Esophagus squamous epithelium (tissue), 5 donors: ENCODE measurements around the gene ELMO1. TPM values are rescaled to one million over a fixed set of nuclear protein-coding genes. Genes with fewer than 3 reads are reported as not detected.

Source experiments
- DNase-seq: peaks from one replicate; lab custom pipeline; 2025; lab: John Stamatoyannopoulos, UW
- H3K27ac ChIP-seq, 4 donors: fragments of 200-600 bp; sonication (generic); one replicate each; pipeline ENCODE4 v1.5.1; 2016 to 2019; ENCODE audit warnings: mild to moderate bottlenecking in 1 of 4
- H3K27me3 ChIP-seq, 4 donors: fragments of 200-600 bp; sonication (generic); 1 replicate in 3 of 4; 2 replicates in 1 of 4; pipeline versions ENCODE4 v1.5.1 to v1.6.0; 2017 to 2021; ENCODE audit warnings: antibody characterized with exemption in 1 of 4
- H3K36me3 ChIP-seq, 3 donors: fragments of 200-600 bp; sonication (generic); one replicate each; pipeline ENCODE4 v1.5.1; 2016 to 2019
- H3K4me1 ChIP-seq, 3 donors: fragments of 200-600 bp; sonication (generic); one replicate each; pipeline ENCODE4 v1.5.1; 2017 to 2019
- H3K4me3 ChIP-seq, 4 donors: fragments of 200-600 bp; sonication (generic); 1 replicate in 3 of 4; 2 replicates in 1 of 4; pipeline ENCODE4 v1.5.1; 2016 to 2019; ENCODE audit warnings: mild to moderate bottlenecking in 2 of 4, moderate library complexity in 1 of 4
- H3K9me3 ChIP-seq, 3 donors: fragments of 200-600 bp; sonication (generic); one replicate each; pipeline ENCODE4 v1.5.1; 2016 to 2019
- CTCF ChIP-seq, 6 experiments: fragments of 450-650 bp in 4 of 6; fragments of 200-600 bp in 2 of 6; sonication (generic) in 2 of 6; IDR thresholded peaks; one replicate each; pipeline ENCODE4 v1.5.1; 2016 to 2019; ENCODE audit warnings: antibody characterized with exemption in 6 of 6, mild to moderate bottlenecking in 4 of 6, moderate library complexity in 4 of 6
- POLR2A ChIP-seq, 4 donors: fragments of 450-650 bp; IDR thresholded peaks; one replicate each; pipeline ENCODE4 v1.6.1; 2017; ENCODE audit warnings: antibody characterized with exemption in 4 of 4, mild to moderate bottlenecking in 4 of 4, moderate library complexity in 3 of 4
- WGBS, 2 donors: methylation state at CpG; one replicate each; pipeline ENCODE4 v1.1.5; 2018; 5-methylcytosine and 5-hydroxymethylcytosine counted together
- intact Hi-C: fragments of 100-400 bp; cut with DNase I; formaldehyde crosslinking; loops from one replicate; pipeline ENCODE4 v1.15.0; 2022
- total RNA-seq, 4 donors: library from RNA; depleted of rRNA; stranded (reverse); fragments of >200 nt; gene quantifications; one replicate each; pipeline ENCODE4 v1.1.0, GENCODE V29; 2016
- donor health status: DM: yes; HTN: yes; CAD: no.

Gene ELMO1
- total RNA-seq, 4 donors from 2014 or later: 0.68 to 36.6 (median 11.8) TPM

- intact Hi-C loops: no loop called here
- Histone ChIP-seq H3K27me3 (no peaks in the 10 kb centered on the region), H3K36me3 (no peaks in the 10 kb centered on the region), H3K4me3 (no peak overlapping the region), H3K4me1 (peaks cover 0 to 24% (median 0%) of the 10 kb centered on the region in 3 donors), H3K9me3 (no peaks in the 10 kb centered on the region), H3K27ac (no peak overlapping the region)
- WGBS, 2 donors: 31 to 48% methylated on average over 8 of the region's 8 CpGs
- TF ChIP-seq POLR2A (IDR thresholded peaks at IDR 0.05): no peak
- no peak for TF ChIP-seq CTCF (IDR thresholded peaks at IDR 0.05)
- no peak for DNase-seq
Observed at GRCh38 chr7:37432281-37432920, 16.3 kb downstream of the ELMO1 start.

GRCh38 chr7:37431413-37431812 lies 17.3 kb downstream of the ELMO1 start:
- no peak for DNase-seq
- no peaks in the 10 kb centered on the region for H3K9me3 ChIP-seq
- no peak overlapping the region for H3K4me3 ChIP-seq
- TF ChIP-seq CTCF (IDR thresholded peaks at IDR 0.05) (no peak), POLR2A (IDR thresholded peaks at IDR 0.05) (no peak)
- no peaks in the 10 kb centered on the region for H3K36me3 ChIP-seq
- H3K27ac ChIP-seq: no peak overlapping the region
- intact Hi-C loops: no loop called here
- peaks cover 0 to 24% (median 0%) of the 10 kb centered on the region in 3 donors for H3K4me1 ChIP-seq
- H3K27me3 ChIP-seq: no peaks in the 10 kb centered on the region

- WGBS, 2 donors: 65 to 85% methylated on average over 6 of the region's 6 CpGs
- no peaks in the 10 kb centered on the region for H3K36me3 ChIP-seq
- H3K27ac ChIP-seq: no peak overlapping the region
- H3K4me1 ChIP-seq: peaks cover 0 to 24% (median 0%) of the 10 kb centered on the region in 3 donors
- no peak for DNase-seq
- H3K27me3 ChIP-seq: no peaks in the 10 kb centered on the region
- H3K4me3 ChIP-seq: no peak overlapping the region
- TF ChIP-seq POLR2A (IDR thresholded peaks at IDR 0.05) (no peak), CTCF (IDR thresholded peaks at IDR 0.05) (no peak)
- no peaks in the 10 kb centered on the region for H3K9me3 ChIP-seq
- intact Hi-C loops: no loop called here
Observed at GRCh38 chr7:37430640-37431039, 18.0 kb downstream of the ELMO1 start.

GRCh38 chr7:37430171-37430570 lies 18.5 kb downstream of the ELMO1 start:
- 85 to 87% methylated on average over 5 to 8 of the region's 8 CpGs for WGBS, 2 donors
- no peak for TF ChIP-seq CTCF (IDR thresholded peaks at IDR 0.05)
- no peak for TF ChIP-seq POLR2A (IDR thresholded peaks at IDR 0.05)
- H3K4me3 ChIP-seq: no peak overlapping the region
- H3K4me1 ChIP-seq: peaks cover 0 to 24% (median 0%) of the 10 kb centered on the region in 3 donors
- H3K9me3 ChIP-seq: no peaks in the 10 kb centered on the region
- intact Hi-C loops: no loop called here
- no peak overlapping the region for H3K27ac ChIP-seq
- no peak for DNase-seq
- no peaks in the 10 kb centered on the region for H3K27me3 ChIP-seq
- H3K36me3 ChIP-seq: no peaks in the 10 kb centered on the region

GRCh38 chr7:37429435-37429791 lies 19.3 kb downstream of the ELMO1 start:
- no peak overlapping the region for H3K27ac ChIP-seq

More at GRCh38 chr7:37429435-37429791, 19.3 kb downstream of the ELMO1 start:
- intact Hi-C loops: no loop called here
- peaks cover 0 to 24% (median 0%) of the 10 kb centered on the region in 3 donors for H3K4me1 ChIP-seq
- TF ChIP-seq POLR2A (IDR thresholded peaks at IDR 0.05): no peak
- no peak for TF ChIP-seq CTCF (IDR thresholded peaks at IDR 0.05)
- H3K4me3 ChIP-seq: no peak overlapping the region
- no peaks in the 10 kb centered on the region for H3K27me3 ChIP-seq
- H3K36me3 ChIP-seq: no peaks in the 10 kb centered on the region
- H3K9me3 ChIP-seq: no peaks in the 10 kb centered on the region
- no peak for DNase-seq
